EH (cell line): Measurements from ENCODE around the gene MRPL52.
"Not testable (repeated sequence)": the region's sequence is repeated elsewhere in the genome, so short reads cannot be mapped to it uniquely, and the experiment has no call there.

ENCODE experiments used
- DNase-seq: peaks from one replicate; pipeline ENCODE4 v3.0.0-alpha.2; 2015; ENCODE audit warnings: low read depth

MRPL52 gene

GRCh38 chr14:22854963-22855724 is 25.5 kb downstream of the MRPL52 start:
- DNase-seq, result no peak

GRCh38 chr14:22856428-22856827 is 26.7 kb downstream of the MRPL52 start:
- no peak for DNase-seq

GRCh38 chr14:22860377-22860776 is 30.7 kb downstream of the MRPL52 start:
- not testable (repeated sequence) for DNase-seq

- no peak for DNase-seq
Measured at GRCh38 chr14:22861651-22862050, 32.0 kb downstream of the MRPL52 start.

GRCh38 chr14:22864979-22865378 is 35.3 kb downstream of the MRPL52 start:
- DNase-seq, result no peak

- DNase-seq, result no peak
Measured at GRCh38 chr14:22865424-22866405, 36.0 kb downstream of the MRPL52 start.

- no peak for DNase-seq
Measured at GRCh38 chr14:22866874-22867273, 37.2 kb downstream of the MRPL52 start.

GRCh38 chr14:22870811-22871223 is 41.1 kb downstream of the MRPL52 start:
- DNase-seq, result no peak

GRCh38 chr14:22871224-22872032 is 41.7 kb downstream of the MRPL52 start, which contains the start of gene LRP10:
TSS of gene LRP10 (plus strand) at chr14:22871740. CDS start at chr14:22872304, 564 bp downstream.
- peak; percentile 89 for DNase-seq

- peak; percentile 84 for DNase-seq
Measured at GRCh38 chr14:22872033-22872832, 42.5 kb downstream of the MRPL52 start.

GRCh38 chr14:22872833-22873520 is 43.3 kb downstream of the MRPL52 start:
- no peak for DNase-seq

GRCh38 chr14:22875003-22875747 is 45.5 kb downstream of the MRPL52 start:
- no peak for DNase-seq

- DNase-seq, result no peak
Measured at GRCh38 chr14:22875748-22876319, 46.1 kb downstream of the MRPL52 start.

GRCh38 chr14:22877000-22877501 is 47.4 kb downstream of the MRPL52 start:
- no peak for DNase-seq

GRCh38 chr14:22878271-22879246 is 48.9 kb downstream of the MRPL52 start:
- DNase-seq, result no peak

GRCh38 chr14:22882064-22882463 is 52.4 kb downstream of the MRPL52 start:
- DNase-seq, result no peak

- peak; percentile 43 for DNase-seq
Measured at GRCh38 chr14:22882529-22883172, 53.0 kb downstream of the MRPL52 start.
